K562 (cell line): ENCODE measurements around the gene CNNM3. TPM values are rescaled to one million over a fixed set of nuclear protein-coding genes. Genes with fewer than 3 reads are reported as not detected.

Experiments used
- ATAC-seq: fragments of 200-7000 bp; cut with Tn5 transposase; 3 replicates; pipeline ENCODE4 v1.9.1; 2020; ENCODE audit warnings: moderate library complexity
- BruUV-seq: library from RNA; stranded (reverse); fragments of 400-500 nt; replicated peaks from 2 replicates; lab custom pipeline; 2021; lab: Mats Ljungman, UMichigan
- CTCF ChIA-PET: fragments of 300-600 bp; formaldehyde crosslinking; extraction: SDS; loops from one replicate; lab custom pipeline; 2021; ENCODE audit warnings: low intra/inter-chr PET ratio; lab: Yijun Ruan, JAX
- POLR2A ChIA-PET: fragments of 300-600, 350-650 bp; sonication (Branson Sonifier 250); formaldehyde crosslinking; extraction: SDS; loops from one replicate; lab custom pipeline; 2021; ENCODE audit warnings: antibody characterized with exemption, inconsistent platforms; lab: Yijun Ruan, JAX
- DNase-seq, 4 experiments: peaks; one replicate each; pipeline versions ENCODE4 v3.0.0 to v3.0.0-alpha.2; 2011 to 2018; ENCODE audit warnings: low spot score in 3 of 4, mixed read lengths in 3 of 4; ENCODE audit errors: extremely low read depth in 1 of 4
- FAIRE-seq: peaks from 2 replicates; lab custom pipeline; 2011; peaks lifted over from hg19 to GRCh38; lab: Jason Lieb, UNC
- H2AFZ ChIP-seq: 2 replicates; pipeline ENCODE4 v1.6.0; 2011; ENCODE audit warnings: low read depth, low read length, control low read depth, inconsistent platforms
- H3K27ac ChIP-seq: fragments of 200-600 bp; 3 replicates; pipeline ENCODE4 v1.8.0; 2011; ENCODE audit warnings: low read depth, mild to moderate bottlenecking, control low read depth, inconsistent platforms, low read length, moderate library complexity, mixed read lengths; ENCODE audit errors: extremely low read depth
- H3K27me3 ChIP-seq, 2 experiments: fragments of 300-600 bp in 1 of 2; 2 replicates in 1 of 2; 3 replicates in 1 of 2; pipeline versions ENCODE4 v1.6.0 to v1.8.0; 2011; ENCODE audit warnings: inconsistent platforms in 2 of 2, low read length in 2 of 2, mild to moderate bottlenecking in 1 of 2, mixed read lengths in 1 of 2, moderate library complexity in 1 of 2; ENCODE audit not compliant: control insufficient read depth in 2 of 2, insufficient read depth in 2 of 2
- H3K36me3 ChIP-seq: fragments of 300-600 bp; 3 replicates; pipeline ENCODE4 v1.8.0; 2011; ENCODE audit warnings: mild to moderate bottlenecking, low read length, inconsistent platforms; ENCODE audit not compliant: control insufficient read depth, insufficient read depth
- H3K4me1 ChIP-seq, 2 experiments: fragments of 200-600 bp in 1 of 2; replicated peaks in 1 of 2; 2 replicates in 1 of 2; 3 replicates in 1 of 2; pipeline versions ENCODE4 v1.5.1 to v1.8.0; 2011; ENCODE audit warnings: inconsistent platforms in 2 of 2, low read length in 2 of 2, mild to moderate bottlenecking in 1 of 2, mixed read lengths in 1 of 2, moderate library complexity in 1 of 2; ENCODE audit not compliant: control insufficient read depth in 2 of 2, insufficient read depth in 2 of 2
- H3K4me2 ChIP-seq: 2 replicates; pipeline ENCODE4 v1.6.1; 2011; ENCODE audit warnings: low read length, control low read depth, inconsistent platforms, mixed read lengths; ENCODE audit not compliant: insufficient read depth
- H3K4me3 ChIP-seq: fragments of 200-600 bp; sonication (generic), shearing (Covaris generic); 2 replicates; pipeline ENCODE4 v1.5.1; 2016; ENCODE audit warnings: control low read depth, inconsistent platforms
- H3K79me2 ChIP-seq: fragments of 200-600 bp; 3 replicates; pipeline ENCODE4 v1.8.0; 2011; ENCODE audit warnings: low read length, inconsistent platforms; ENCODE audit not compliant: control insufficient read depth, insufficient read depth
- H3K9ac ChIP-seq, 2 experiments: 2 replicates each; pipeline versions ENCODE4 v1.6.0 to v1.6.1; 2011; ENCODE audit warnings: low read depth in 2 of 2, low read length in 2 of 2, control low read depth in 1 of 2, inconsistent platforms in 1 of 2, mild to moderate bottlenecking in 1 of 2, mixed read lengths in 1 of 2; ENCODE audit not compliant: insufficient read depth in 1 of 2
- H3K9me1 ChIP-seq: one replicate; pipeline ENCODE4 v1.6.0; 2011; ENCODE audit warnings: inconsistent platforms, mild to moderate bottlenecking, low read length, moderate library complexity; ENCODE audit not compliant: control insufficient read depth, insufficient read depth
- H3K9me3 ChIP-seq: replicated peaks from 2 replicates; pipeline ENCODE4 v1.5.1; 2011; ENCODE audit warnings: low read depth, low read length, inconsistent platforms; ENCODE audit not compliant: control insufficient read depth, insufficient read depth
- H4K20me1 ChIP-seq: replicated peaks from 2 replicates; pipeline ENCODE4 v1.6.1; 2011; ENCODE audit warnings: low read length, inconsistent platforms, mixed read lengths; ENCODE audit not compliant: control insufficient read depth, insufficient read depth
- ARID1B ChIP-seq: fragments of 450-650 bp; IDR thresholded peaks from 2 replicates; pipeline ENCODE4 v1.6.1; 2016; ENCODE audit warnings: antibody characterized with exemption, mild to moderate bottlenecking, inconsistent platforms
- CEBPG ChIP-seq, 3 experiments: fragments of 200-800 bp in 1 of 3; sonication (Bioruptor generic) in 1 of 3; sonication (generic) in 1 of 3; formaldehyde crosslinking in 1 of 3; IDR thresholded peaks in 2 of 3; conservative IDR thresholded peaks in 1 of 3; 2 replicates each; pipeline versions ENCODE4 v1.6.1 to v1.8.0; 2016 to 2022; ENCODE audit warnings: missing compliant biosample characterization in 2 of 3, missing genetic modification characterization in 2 of 3, mild to moderate bottlenecking in 1 of 3, missing genetic modification reagents in 1 of 3
- E2F1 ChIP-seq: sonication (generic); formaldehyde crosslinking; IDR thresholded peaks from 2 replicates; pipeline ENCODE4 v1.8.1; 2023; ENCODE audit warnings: mild to moderate bottlenecking, missing genetic modification reagents, moderate library complexity
- HDAC3 ChIP-seq: fragments of 450-650 bp; IDR thresholded peaks from 2 replicates; pipeline ENCODE4 v1.6.1; 2018; ENCODE audit warnings: borderline replicate concordance, mild to moderate bottlenecking, moderate library complexity; ENCODE audit not compliant: partially characterized antibody
- PRMT5 ChIP-seq: sonication (generic); formaldehyde crosslinking; IDR thresholded peaks from 2 replicates; pipeline ENCODE4 v1.5.0; 2020; ENCODE audit warnings: missing genetic modification reagents
- PRPF4 ChIP-seq: fragments of 200-400 bp; formaldehyde crosslinking; IDR thresholded peaks from one replicate; pipeline ENCODE4 v1.6.1; 2017; ENCODE audit warnings: low read length, low read depth, mild to moderate bottlenecking; ENCODE audit not compliant: insufficient read depth, poor library complexity, severe bottlenecking
- SMARCA4 ChIP-seq: fragments of 450-650 bp; IDR thresholded peaks from 2 replicates; pipeline ENCODE4 v1.6.1; 2016
- ZNF134 ChIP-seq: fragments of 250-450 bp; sonication (Bioruptor Pico); conservative IDR thresholded peaks from 2 replicates; pipeline ENCODE4 v1.4.0; 2020
- WGBS: fragments of 100-300 bp; shearing (Covaris generic); methylation state at CpG from one replicate; pipeline ENCODE4 v1.1.6; 2016; ENCODE audit warnings: low coverage, mixed read lengths; ENCODE audit not compliant: insufficient coverage; ENCODE audit errors: missing lambda C conversion rate; 5-methylcytosine and 5-hydroxymethylcytosine counted together
- in situ Hi-C: fragments of 300-500 bp; cut with MboI; formaldehyde crosslinking; loops from 4 replicates; pipeline ENCODE4 v1.15.0; 2018; ENCODE audit warnings: inconsistent platforms, mixed read lengths
- intact Hi-C: fragments of 100-400 bp; cut with micrococcal nuclease; formaldehyde crosslinking; loops from 2 replicates; pipeline ENCODE4 v1.14.2; 2022
- polyA plus RNA-seq, 8 experiments: library from polyadenylated mRNA; depleted of rRNA in 4 of 8; stranded (reverse) in 5 of 8; unstranded in 3 of 8; fragments of >200 nt; fragmentation: Nextera tagmentation in 2 of 8; fragmentation: Illumina TruSeq in 1 of 8; extraction: Ambion mirVana in 2 of 8; extraction: Trizol in 1 of 8; gene quantifications; 2 replicates each; pipeline versions ENCODE4 v1.2.1 to v1.2.3, GENCODE V29; 2011 to 2014; ENCODE audit warnings: inconsistent platforms in 1 of 8, missing spikeins in 1 of 8
- total RNA-seq, 7 experiments: library from RNA; depleted of rRNA in 6 of 7; stranded (reverse); fragments of >200 nt in 6 of 7; fragmentation: Illumina TruSeq in 2 of 7; extraction: Trizol in 2 of 7; gene quantifications; 2 replicates each; pipeline versions ENCODE4 v1.2.1 to v1.2.3, GENCODE V29; 2011 to 2021; ENCODE audit warnings: low replicate concordance in 1 of 7
- TF ChIP-seq, protein P1 (sequence below), 2 experiments: fragments of 450-650 bp in 1 of 2; sonication (generic) in 1 of 2; formaldehyde crosslinking; conservative IDR thresholded peaks; 2 replicates each; pipeline versions ENCODE4 v1.4.0 to v1.8.1; 2020 to 2022; ENCODE audit warnings: mild to moderate bottlenecking in 1 of 2, missing genetic modification reagents in 1 of 2

CNNM3 gene
- total and polyA plus RNA-seq, 9 of the 15 experiments (the other 6 are each of a cell fraction or from before 2014, with no cell fraction given) = 1.4 to 16.9 (median 6.5) TPM

GRCh38 chr2:96767135-96767871 is 48.8 kb upstream of the CNNM3 start (continued):
- TF ChIP-seq ZNF134 = no peak
- TF ChIP-seq PRPF4 = no peak
- no peak for TF ChIP-seq E2F1 (CRISPR knock-in tag)
- TF ChIP-seq, all 486 proteins: peak for 0

DNA sequence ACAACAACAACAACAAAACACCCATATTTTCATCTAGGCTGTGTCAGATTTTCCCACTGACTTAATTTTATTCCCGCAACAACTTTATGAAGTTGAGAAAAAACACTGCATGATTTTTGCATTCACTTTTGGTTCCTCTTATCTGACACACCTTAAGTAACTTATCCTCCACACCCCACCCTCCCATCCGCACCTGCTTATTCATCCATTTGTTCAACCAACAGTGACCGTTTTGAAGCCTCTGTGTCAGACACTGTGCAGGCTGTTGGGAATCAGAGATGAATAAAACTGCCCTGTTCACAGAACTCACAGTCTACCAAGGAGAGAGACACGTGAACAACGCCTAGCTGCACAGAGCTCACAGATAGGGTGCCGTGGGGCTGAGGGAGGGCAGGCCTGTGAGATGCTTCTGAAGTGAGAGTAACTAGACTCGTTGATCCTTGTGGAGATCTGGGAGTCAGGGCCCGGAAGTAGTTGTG is 47.9 kb upstream of the CNNM3 start:
- H3K9ac ChIP-seq = peak overlapping the region in 1 of 2 experiments; percentile 55; a peak in 1 of 4 replicates
- intact Hi-C loops = no loop called here
- peaks cover 7% of the 10 kb centered on the region for H3K9me1 ChIP-seq
- WGBS = 46% methylated on average over 8 of the region's 8 CpGs
- H3K4me1 ChIP-seq = peaks cover 11 to 36% of the 10 kb centered on the region in 2 experiments
- H3K27ac ChIP-seq = no peak overlapping the region
- DNase-seq = no peak
- no peaks in the 10 kb centered on the region for H4K20me1 ChIP-seq
- H3K4me2 ChIP-seq = no peak overlapping the region
- no TSS peak for BruUV-seq
- H3K27me3 ChIP-seq = no peaks in the 10 kb centered on the region
- POLR2A ChIA-PET = interaction anchor here (0.6 to 2.3 kb wide), 8 partner anchors 9 to 212 kb away, joined by 3 to 7 read pairs (median 6); no protein-coding TSS in a partner anchor
- H2AFZ ChIP-seq = no peak overlapping the region
- TF ChIP-seq, protein P1, sequence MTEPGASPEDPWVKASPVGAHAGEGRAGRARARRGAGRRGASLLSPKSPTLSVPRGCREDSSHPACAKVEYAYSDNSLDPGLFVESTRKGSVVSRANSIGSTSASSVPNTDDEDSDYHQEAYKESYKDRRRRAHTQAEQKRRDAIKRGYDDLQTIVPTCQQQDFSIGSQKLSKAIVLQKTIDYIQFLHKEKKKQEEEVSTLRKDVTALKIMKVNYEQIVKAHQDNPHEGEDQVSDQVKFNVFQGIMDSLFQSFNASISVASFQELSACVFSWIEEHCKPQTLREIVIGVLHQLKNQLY (CRISPR knock-in tag; conservative IDR thresholded peaks at IDR 0.05) = no peak
- TF ChIP-seq ARID1B (no peak), PRMT5 (CRISPR knock-in tag) (no peak), HDAC3 (no peak), CEBPG (CRISPR knock-in tag; IDR thresholded peaks at IDR 0.05) (no peak), CEBPG (tag; conservative IDR thresholded peaks at IDR 0.05 in 1 of 2, IDR thresholded peaks at IDR 0.05 in 1 of 2) (no peak), SMARCA4 (no peak)
- TF ChIP-seq, all 486 proteins: peak for 0
- no peak overlapping the region for H3K4me3 ChIP-seq
- no peaks in the 10 kb centered on the region for H3K9me3 ChIP-seq
- in situ Hi-C loops = no loop called here
- FAIRE-seq (peak; percentile 70), ATAC-seq (no peak)
- CTCF ChIA-PET = no interaction called here
- H3K36me3 ChIP-seq = no peaks in the 10 kb centered on the region
- peaks cover 13% of the 10 kb centered on the region for H3K79me2 ChIP-seq
